Measurements from ENCODE around the gene CDX1.

CDX1 gene

GRCh38 chr5:150166650-150167511 is at the start of gene CDX1:
Gene CDX1 (plus strand): TSS chr5:150166778. CDS start chr5:150166877, 99 bp downstream.
- in situ Hi-C loops (cut with HindIII; ENCODE audit: low sequenced_read_pairs): loop anchor here (5.0 kb wide), 1 partner anchor 65 kb away; no protein-coding TSS in a partner anchor

GRCh38 chr5:150117945-150118560 is 48.5 kb upstream of the CDX1 start:
- in situ Hi-C loops (cut with HindIII; ENCODE audit: low sequenced_read_pairs): no loop called here

GRCh38 chr5:150118561-150119229 is 47.9 kb upstream of the CDX1 start:
- in situ Hi-C loops (cut with HindIII; ENCODE audit: low sequenced_read_pairs): no loop called here

- in situ Hi-C loops (cut with HindIII; ENCODE audit: low sequenced_read_pairs): no loop called here
These were observed 47.0 kb upstream of the CDX1 start for GRCh38 chr5:150119421-150120061.

GRCh38 chr5:150120062-150120441 is 46.5 kb upstream of the CDX1 start:
- in situ Hi-C loops (cut with HindIII; ENCODE audit: low sequenced_read_pairs): no loop called here

GRCh38 chr5:150120617-150121447 is 45.7 kb upstream of the CDX1 start:
- in situ Hi-C loops (cut with HindIII; ENCODE audit: low sequenced_read_pairs): no loop called here

GRCh38 chr5:150121448-150122157 is 45.0 kb upstream of the CDX1 start:
- in situ Hi-C loops (cut with HindIII; ENCODE audit: low sequenced_read_pairs): no loop called here

GRCh38 chr5:150122158-150122510 is 44.4 kb upstream of the CDX1 start:
- in situ Hi-C loops (cut with HindIII; ENCODE audit: low sequenced_read_pairs): no loop called here

GRCh38 chr5:150122536-150123481 is 43.8 kb upstream of the CDX1 start:
- in situ Hi-C loops (cut with HindIII; ENCODE audit: low sequenced_read_pairs): no loop called here

GRCh38 chr5:150123542-150123941 is 43.0 kb upstream of the CDX1 start:
- in situ Hi-C loops (cut with HindIII; ENCODE audit: low sequenced_read_pairs): no loop called here

GRCh38 chr5:150124111-150124557 is 42.4 kb upstream of the CDX1 start:
- in situ Hi-C loops (cut with HindIII; ENCODE audit: low sequenced_read_pairs): no loop called here

GRCh38 chr5:150124596-150124995 is 42.0 kb upstream of the CDX1 start:
- in situ Hi-C loops (cut with HindIII; ENCODE audit: low sequenced_read_pairs): no loop called here

GRCh38 chr5:150125334-150125733 is 41.2 kb upstream of the CDX1 start:
- in situ Hi-C loops (cut with HindIII; ENCODE audit: low sequenced_read_pairs): no loop called here

- in situ Hi-C loops (cut with HindIII; ENCODE audit: low sequenced_read_pairs): no loop called here
These were observed 40.2 kb upstream of the CDX1 start for GRCh38 chr5:150126199-150126920.

- in situ Hi-C loops (cut with HindIII; ENCODE audit: low sequenced_read_pairs): no loop called here
These were observed 39.7 kb upstream of the CDX1 start for GRCh38 chr5:150126921-150127265.

- in situ Hi-C loops (cut with HindIII; ENCODE audit: low sequenced_read_pairs): no loop called here
These were observed 37.1 kb upstream of the CDX1 start for GRCh38 chr5:150129454-150129812.

GRCh38 chr5:150129813-150130492 is 36.6 kb upstream of the CDX1 start:
- in situ Hi-C loops (cut with HindIII; ENCODE audit: low sequenced_read_pairs): no loop called here

- in situ Hi-C loops (cut with HindIII; ENCODE audit: low sequenced_read_pairs): no loop called here
These were observed 36.1 kb upstream of the CDX1 start for GRCh38 chr5:150130493-150130922.

All from endothelial cell of hepatic sinusoid (primary cell).